Loucy (cell line): ENCODE measurements around the gene AKR1A1.

Experiments
- H2AFZ ChIP-seq: fragments of 200-600 bp; sonication (generic); 2 replicates; pipeline ENCODE4 v1.6.0; 2016; ENCODE audit warnings: antibody characterized with exemption, mild to moderate bottlenecking, low read length, moderate library complexity
- H3F3A ChIP-seq: fragments of 200-600 bp; 2 replicates; pipeline ENCODE4 v1.6.0; 2016; ENCODE audit warnings: antibody characterized with exemption, low read depth, mild to moderate bottlenecking
- H3K27me3 ChIP-seq: fragments of 200-600 bp; sonication (generic); 2 replicates; pipeline ENCODE4 v1.6.1; 2014; ENCODE audit warnings: low read length, mild to moderate bottlenecking; ENCODE audit not compliant: insufficient read depth, poor library complexity, severe bottlenecking
- H3K36me3 ChIP-seq: fragments of 200-600 bp; sonication (generic); 2 replicates; pipeline ENCODE4 v1.6.1; 2016; ENCODE audit warnings: low read length; ENCODE audit not compliant: insufficient read depth
- H3K4me1 ChIP-seq: fragments of 200-600 bp; sonication (generic); 2 replicates; pipeline ENCODE4 v1.5.1; 2014; ENCODE audit warnings: low read length, mild to moderate bottlenecking; ENCODE audit not compliant: insufficient read depth, poor library complexity, severe bottlenecking
- H3K4me2 ChIP-seq: fragments of 200-600 bp; sonication (generic); 2 replicates; pipeline ENCODE4 v1.6.0; 2014; ENCODE audit warnings: antibody characterized with exemption, low read length, low read depth, mild to moderate bottlenecking; ENCODE audit not compliant: poor library complexity, severe bottlenecking
- H3K4me3 ChIP-seq: fragments of 200-600 bp; sonication (generic); 2 replicates; pipeline ENCODE4 v1.5.1; 2014; ENCODE audit warnings: low read length, mild to moderate bottlenecking, mixed read lengths; ENCODE audit not compliant: poor library complexity, severe bottlenecking
- H3K79me2 ChIP-seq: fragments of 200-600 bp; sonication (generic); 2 replicates; pipeline ENCODE4 v1.6.1; 2014; ENCODE audit warnings: low read length; ENCODE audit not compliant: insufficient read depth
- H3K9ac ChIP-seq: fragments of 200-600 bp; sonication (generic); 2 replicates; pipeline ENCODE4 v1.6.0; 2014; ENCODE audit warnings: mild to moderate bottlenecking, low read depth, low read length, moderate library complexity; ENCODE audit not compliant: poor library complexity, severe bottlenecking
- H3K9me2 ChIP-seq: fragments of 200-600 bp; sonication (generic); replicated peaks from 2 replicates; pipeline ENCODE4 v1.6.1; 2016; ENCODE audit warnings: low read depth, low read length, mixed read lengths
- H3K9me3 ChIP-seq: fragments of 200-600 bp; sonication (generic); 2 replicates; pipeline ENCODE4 v1.6.1; 2014; ENCODE audit warnings: mild to moderate bottlenecking, antibody characterized with exemption, low read length, low read depth; ENCODE audit not compliant: insufficient read depth
- H4K20me1 ChIP-seq: fragments of 200-600 bp; sonication (generic); 2 replicates; pipeline ENCODE4 v1.6.0; 2014; ENCODE audit warnings: antibody characterized with exemption, low read length, mild to moderate bottlenecking; ENCODE audit not compliant: insufficient read depth, poor library complexity, severe bottlenecking
- CTCF ChIP-seq: fragments of 200-600 bp; sonication (generic); conservative IDR thresholded peaks from 2 replicates; pipeline ENCODE4 v1.5.1; 2014; ENCODE audit warnings: mild to moderate bottlenecking, antibody characterized with exemption, low read length
- EZH2phosphoT487 ChIP-seq: fragments of 200-600 bp; IDR thresholded peaks from 2 replicates; pipeline ENCODE4 v1.6.1; 2018; ENCODE audit warnings: antibody characterized with exemption, mild to moderate bottlenecking, moderate library complexity, borderline replicate concordance

The AKR1A1 gene

GRCh38 chr1:45583666-45584350, 33.2 kb downstream of the AKR1A1 start, which contains the start of gene NASP:
NASP (plus strand) TSS chr1:45584041; CDS start chr1:45584147, 106 bp downstream.
- Histone ChIP-seq H3K27me3 (no peaks in the 10 kb centered on the region), H3K4me3 (peak within 1 kb of the TSS; percentile 96), H3K9ac (peak within 1 kb of the TSS; percentile 98), H3K36me3 (0 out of 2 replicates have a peak, but pooled peaks cover 2% of the 10 kb centered on the region), H3K4me1 (peaks cover 26% of the 10 kb centered on the region), H3K79me2 (peaks cover 49% of the 10 kb centered on the region), H2AFZ (peak within 1 kb of the TSS; percentile 100), H3K9me2 (no peaks in the 10 kb centered on the region), H3K4me2 (peak within 1 kb of the TSS; percentile 92), H4K20me1 (peaks cover 47% of the 10 kb centered on the region), H3K9me3 (no peaks in the 10 kb centered on the region), H3F3A (0 out of 2 replicates have a peak, but pooled peaks cover 2% of the 10 kb centered on the region)
- TF ChIP-seq CTCF (peak; percentile 26; the same call in 1 of the 2 replicates), EZH2phosphoT487 (no peak)

- H4K20me1 ChIP-seq, result peaks cover 54% of the 10 kb centered on the region
- 0 out of 2 replicates have a peak, but pooled peaks cover 8% of the 10 kb centered on the region for H3K36me3 ChIP-seq
- peaks cover 34% of the 10 kb centered on the region for H3K4me1 ChIP-seq
These were observed 33.9 kb downstream of the AKR1A1 start for GRCh38 chr1:45584351-45585109.

GRCh38 chr1:45585110-45585426, 34.4 kb downstream of the AKR1A1 start:
- TF ChIP-seq EZH2phosphoT487 (no peak), CTCF (no peak)
- H3K4me3 ChIP-seq, result peak overlapping the region; percentile 96
- peaks cover 62% of the 10 kb centered on the region for H3K79me2 ChIP-seq
- no peaks in the 10 kb centered on the region for H3K9me2 ChIP-seq
- peaks cover 39% of the 10 kb centered on the region for H3K4me1 ChIP-seq
- H3K36me3 ChIP-seq, result 0 out of 2 replicates have a peak, but pooled peaks cover 8% of the 10 kb centered on the region
- H3K9me3 ChIP-seq, result no peaks in the 10 kb centered on the region
- H3K27me3 ChIP-seq, result no peaks in the 10 kb centered on the region
- peaks cover 59% of the 10 kb centered on the region for H4K20me1 ChIP-seq
- 0 out of 2 replicates have a peak, but pooled peaks cover 2% of the 10 kb centered on the region for H3F3A ChIP-seq
- peak overlapping the region; percentile 98 for H3K9ac ChIP-seq
- H2AFZ ChIP-seq, result no peak overlapping the region
- peak overlapping the region; percentile 92 for H3K4me2 ChIP-seq

More at GRCh38 chr1:45584351-45585109, 33.9 kb downstream of the AKR1A1 start:
- no peaks in the 10 kb centered on the region for H3K27me3 ChIP-seq
- H3K4me3 ChIP-seq, result peak overlapping the region; percentile 96
- TF ChIP-seq EZH2phosphoT487 (no peak), CTCF (no peak)
- H3K79me2 ChIP-seq, result peaks cover 57% of the 10 kb centered on the region
- H3K9ac ChIP-seq, result peak overlapping the region; percentile 98
- H3K4me2 ChIP-seq, result peak overlapping the region; percentile 92
- peak overlapping the region; percentile 100 for H2AFZ ChIP-seq
- no peaks in the 10 kb centered on the region for H3K9me2 ChIP-seq
- H3F3A ChIP-seq, result 0 out of 2 replicates have a peak, but pooled peaks cover 2% of the 10 kb centered on the region
- H3K9me3 ChIP-seq, result no peaks in the 10 kb centered on the region
